ENCODE measurements around the gene PDE4B.

DNA sequence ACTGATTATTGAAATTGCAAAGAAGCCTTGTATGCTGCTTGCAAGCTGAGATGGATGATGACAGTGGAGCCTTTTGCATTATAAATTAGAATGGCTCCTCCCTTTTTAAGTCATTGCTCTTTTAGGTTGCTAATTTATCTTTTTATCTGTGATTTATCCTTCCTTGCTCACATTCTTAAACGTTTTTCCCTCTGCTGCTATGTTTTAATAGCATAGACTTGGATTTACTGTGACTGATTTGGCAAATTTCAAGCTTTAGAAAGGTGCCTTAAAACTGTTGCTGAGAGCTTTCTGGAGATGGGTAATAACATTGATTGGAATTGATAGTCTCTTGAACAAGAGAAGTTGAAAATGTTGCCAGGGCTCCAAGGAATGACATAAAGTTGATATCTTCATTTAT lies 427.8 kb downstream of the PDE4B start:
- TF ChIP-seq, protein P1, sequence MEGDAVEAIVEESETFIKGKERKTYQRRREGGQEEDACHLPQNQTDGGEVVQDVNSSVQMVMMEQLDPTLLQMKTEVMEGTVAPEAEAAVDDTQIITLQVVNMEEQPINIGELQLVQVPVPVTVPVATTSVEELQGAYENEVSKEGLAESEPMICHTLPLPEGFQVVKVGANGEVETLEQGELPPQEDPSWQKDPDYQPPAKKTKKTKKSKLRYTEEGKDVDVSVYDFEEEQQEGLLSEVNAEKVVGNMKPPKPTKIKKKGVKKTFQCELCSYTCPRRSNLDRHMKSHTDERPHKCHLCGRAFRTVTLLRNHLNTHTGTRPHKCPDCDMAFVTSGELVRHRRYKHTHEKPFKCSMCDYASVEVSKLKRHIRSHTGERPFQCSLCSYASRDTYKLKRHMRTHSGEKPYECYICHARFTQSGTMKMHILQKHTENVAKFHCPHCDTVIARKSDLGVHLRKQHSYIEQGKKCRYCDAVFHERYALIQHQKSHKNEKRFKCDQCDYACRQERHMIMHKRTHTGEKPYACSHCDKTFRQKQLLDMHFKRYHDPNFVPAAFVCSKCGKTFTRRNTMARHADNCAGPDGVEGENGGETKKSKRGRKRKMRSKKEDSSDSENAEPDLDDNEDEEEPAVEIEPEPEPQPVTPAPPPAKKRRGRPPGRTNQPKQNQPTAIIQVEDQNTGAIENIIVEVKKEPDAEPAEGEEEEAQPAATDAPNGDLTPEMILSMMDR (conservative IDR thresholded peaks at IDR 0.05; ENCODE audit: low read depth, low read length) = no peak
- TF ChIP-seq EZH2 (IDR thresholded peaks at IDR 0.05; ENCODE audit: low read length, unreplicated experiment) (no peak), EZH2phosphoT487 (IDR thresholded peaks at IDR 0.05; ENCODE audit: borderline replicate concordance, low read length) (no peak)

Measured in PC-3 (cell line).